Stimulated activated naive CD8-positive, alpha-beta T cell treated with anti-CD3 and anti-CD28 coated beads, Interleukin-15, Interleukin-2, amounts not matched to agents 100 ng/mL and 50 ng/mL, for 24 hours (primary cell): ENCODE results near the gene ADSS1.

Experiments used
- H3K27ac Mint-ChIP-seq: one replicate; pipeline ENCODE4 v1.8.0; 2021; ENCODE audit warnings: mild to moderate bottlenecking, mixed read lengths
- H3K27me3 Mint-ChIP-seq: one replicate; pipeline ENCODE4 v1.8.0; 2021; ENCODE audit warnings: mixed read lengths
- H3K36me3 Mint-ChIP-seq: one replicate; pipeline ENCODE4 v1.8.0; 2021; ENCODE audit warnings: low read depth, mixed read lengths
- H3K4me1 Mint-ChIP-seq: one replicate; pipeline ENCODE4 v1.8.0; 2021; ENCODE audit warnings: low read depth, mixed read lengths
- H3K4me3 Mint-ChIP-seq: one replicate; pipeline ENCODE4 v1.8.0; 2021; ENCODE audit warnings: mild to moderate bottlenecking, mixed read lengths
- H3K9me3 Mint-ChIP-seq: one replicate; pipeline ENCODE4 v1.8.0; 2021; ENCODE audit warnings: mixed read lengths

ADSS1 gene

DNA sequence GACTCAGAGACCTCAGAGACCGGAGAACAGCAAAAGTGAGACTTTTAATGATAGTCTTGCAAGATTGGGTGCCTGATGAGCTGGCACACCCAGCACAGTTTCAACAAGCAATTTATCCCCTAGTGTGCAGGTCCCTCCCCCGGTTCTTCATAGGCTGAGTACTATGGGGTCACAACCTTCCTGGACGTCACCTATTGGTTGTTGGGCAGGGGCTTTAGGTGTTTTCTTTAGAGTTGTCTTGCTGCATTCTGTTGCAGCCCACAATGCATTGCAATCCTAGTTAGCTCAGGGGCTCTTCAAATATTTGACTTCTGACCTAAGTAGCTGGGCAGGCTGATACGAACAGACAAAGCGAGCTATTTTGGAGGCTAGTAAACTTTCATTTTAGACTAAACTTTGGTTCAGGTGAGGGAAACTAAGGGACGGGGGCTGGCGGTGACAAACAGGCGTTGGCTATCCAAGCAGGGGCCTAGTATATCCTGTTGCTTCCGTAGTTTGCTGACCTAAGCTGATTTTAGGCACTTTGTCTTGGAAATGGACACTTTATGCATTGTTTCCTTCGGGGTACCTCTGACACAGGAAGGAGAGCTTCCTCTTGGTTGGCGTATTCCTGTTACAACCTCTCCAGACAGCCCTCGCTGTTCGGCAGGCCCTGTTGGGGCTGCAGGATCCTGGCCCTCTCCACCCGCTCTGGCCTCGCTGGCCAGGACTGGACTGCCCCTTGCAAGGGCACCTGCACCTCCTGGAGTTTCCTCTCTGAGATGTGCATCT is 43.0 kb downstream of the ADSS1 start:
- peaks cover 3% of the 10 kb centered on the region for H3K9me3 Mint-ChIP-seq
- peaks cover 10% of the 10 kb centered on the region for H3K4me1 Mint-ChIP-seq
- H3K27me3 Mint-ChIP-seq: no peaks in the 10 kb centered on the region
- no peak overlapping the region for H3K27ac Mint-ChIP-seq
- peaks cover 24% of the 10 kb centered on the region for H3K36me3 Mint-ChIP-seq
- no peak overlapping the region for H3K4me3 Mint-ChIP-seq

GRCh38 chr14:104767634-104767918 is 43.5 kb downstream of the ADSS1 start:
- Mint-ChIP-seq H3K27ac (no peak overlapping the region), H3K36me3 (peaks cover 25% of the 10 kb centered on the region), H3K9me3 (peaks cover 3% of the 10 kb centered on the region), H3K4me3 (no peak overlapping the region), H3K4me1 (peaks cover 10% of the 10 kb centered on the region), H3K27me3 (no peaks in the 10 kb centered on the region)

GRCh38 chr14:104768437-104769323 is 44.7 kb downstream of the ADSS1 start:
- no peak overlapping the region for H3K4me3 Mint-ChIP-seq
- peaks cover 3% of the 10 kb centered on the region for H3K9me3 Mint-ChIP-seq
- peaks cover 30% of the 10 kb centered on the region for H3K36me3 Mint-ChIP-seq
- H3K27ac Mint-ChIP-seq: no peak overlapping the region
- peaks cover 10% of the 10 kb centered on the region for H3K4me1 Mint-ChIP-seq
- H3K27me3 Mint-ChIP-seq: no peaks in the 10 kb centered on the region

DNA sequence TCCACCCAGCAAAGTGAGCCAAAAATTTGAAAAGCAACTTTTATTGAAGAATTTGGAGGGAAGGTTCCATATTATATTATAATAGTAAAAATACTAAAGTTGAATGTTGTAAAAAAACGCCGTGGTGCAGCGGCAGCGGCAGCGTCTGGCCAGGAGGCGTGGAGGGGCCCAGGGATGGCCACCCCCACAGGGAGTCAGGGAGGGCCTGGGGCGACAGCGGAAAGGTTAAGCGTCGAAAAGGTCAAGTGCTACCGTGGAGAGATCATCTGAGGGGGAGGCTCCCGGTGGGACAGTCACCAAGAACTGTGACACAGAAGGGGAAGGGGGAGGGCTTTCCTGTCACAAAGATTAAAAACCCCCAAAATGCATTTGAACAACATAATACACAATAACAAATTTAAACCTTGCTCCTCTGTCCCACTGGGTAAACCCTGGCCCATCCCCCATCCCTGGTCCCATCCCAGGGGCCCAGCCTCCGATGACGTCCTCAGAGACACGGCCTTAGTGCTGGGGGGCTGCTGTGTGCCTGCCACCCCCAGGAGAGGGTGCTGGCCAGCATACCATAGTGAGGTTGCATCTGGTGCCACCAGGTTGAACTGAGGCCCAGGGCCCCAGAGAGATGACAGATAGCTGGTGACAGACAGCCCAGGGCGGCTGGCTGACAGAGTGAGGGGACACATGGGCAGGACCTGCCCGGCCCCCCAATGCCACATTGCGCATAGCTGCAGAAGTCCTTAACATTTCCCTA is 45.5 kb downstream of the ADSS1 start:
- H3K27me3 Mint-ChIP-seq: no peaks in the 10 kb centered on the region
- peaks cover 30% of the 10 kb centered on the region for H3K36me3 Mint-ChIP-seq
- peaks cover 10% of the 10 kb centered on the region for H3K4me1 Mint-ChIP-seq
- H3K27ac Mint-ChIP-seq: no peak overlapping the region
- H3K4me3 Mint-ChIP-seq: no peak overlapping the region
- H3K9me3 Mint-ChIP-seq: peaks cover 3% of the 10 kb centered on the region

GRCh38 chr14:104770072-104770579 is 46.1 kb downstream of the ADSS1 start:
- Mint-ChIP-seq H3K27ac (no peak overlapping the region), H3K4me1 (peaks cover 10% of the 10 kb centered on the region)

DNA sequence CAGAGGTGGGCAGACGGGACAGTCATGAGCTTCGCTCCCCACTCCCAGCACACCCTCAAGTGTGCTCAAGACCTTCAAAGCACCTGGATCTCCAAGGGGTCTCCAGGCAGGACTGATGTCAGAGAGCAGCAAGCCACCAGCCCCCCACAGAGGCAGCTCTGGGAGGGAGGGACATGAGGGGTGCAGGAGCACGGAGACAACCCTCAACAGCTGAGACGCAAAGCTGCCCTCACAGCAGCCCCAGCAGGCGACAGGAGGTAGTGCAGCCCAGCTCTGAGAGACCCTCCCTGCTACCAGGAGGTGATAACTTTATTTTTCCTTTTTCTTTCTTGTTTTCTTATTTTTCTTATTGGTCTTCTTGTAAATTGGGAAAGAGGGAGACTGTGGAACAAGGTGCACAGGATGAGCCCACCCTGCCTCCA is 46.8 kb downstream of the ADSS1 start:
- Mint-ChIP-seq H3K4me3 (no peak overlapping the region), H3K27ac (no peak overlapping the region), H3K9me3 (peaks cover 3% of the 10 kb centered on the region), H3K27me3 (no peaks in the 10 kb centered on the region), H3K4me1 (peaks cover 10% of the 10 kb centered on the region), H3K36me3 (peaks cover 30% of the 10 kb centered on the region)

More at GRCh38 chr14:104770072-104770579, 46.1 kb downstream of the ADSS1 start:
- Mint-ChIP-seq H3K9me3 (peaks cover 3% of the 10 kb centered on the region), H3K36me3 (peaks cover 30% of the 10 kb centered on the region), H3K4me3 (no peak overlapping the region), H3K27me3 (no peaks in the 10 kb centered on the region)

GRCh38 chr14:104771374-104771773 is 47.3 kb downstream of the ADSS1 start:
- Mint-ChIP-seq H3K9me3 (peaks cover 3% of the 10 kb centered on the region), H3K4me3 (no peak overlapping the region), H3K27ac (no peak overlapping the region), H3K27me3 (no peaks in the 10 kb centered on the region), H3K4me1 (peaks cover 10% of the 10 kb centered on the region), H3K36me3 (peaks cover 30% of the 10 kb centered on the region)

DNA sequence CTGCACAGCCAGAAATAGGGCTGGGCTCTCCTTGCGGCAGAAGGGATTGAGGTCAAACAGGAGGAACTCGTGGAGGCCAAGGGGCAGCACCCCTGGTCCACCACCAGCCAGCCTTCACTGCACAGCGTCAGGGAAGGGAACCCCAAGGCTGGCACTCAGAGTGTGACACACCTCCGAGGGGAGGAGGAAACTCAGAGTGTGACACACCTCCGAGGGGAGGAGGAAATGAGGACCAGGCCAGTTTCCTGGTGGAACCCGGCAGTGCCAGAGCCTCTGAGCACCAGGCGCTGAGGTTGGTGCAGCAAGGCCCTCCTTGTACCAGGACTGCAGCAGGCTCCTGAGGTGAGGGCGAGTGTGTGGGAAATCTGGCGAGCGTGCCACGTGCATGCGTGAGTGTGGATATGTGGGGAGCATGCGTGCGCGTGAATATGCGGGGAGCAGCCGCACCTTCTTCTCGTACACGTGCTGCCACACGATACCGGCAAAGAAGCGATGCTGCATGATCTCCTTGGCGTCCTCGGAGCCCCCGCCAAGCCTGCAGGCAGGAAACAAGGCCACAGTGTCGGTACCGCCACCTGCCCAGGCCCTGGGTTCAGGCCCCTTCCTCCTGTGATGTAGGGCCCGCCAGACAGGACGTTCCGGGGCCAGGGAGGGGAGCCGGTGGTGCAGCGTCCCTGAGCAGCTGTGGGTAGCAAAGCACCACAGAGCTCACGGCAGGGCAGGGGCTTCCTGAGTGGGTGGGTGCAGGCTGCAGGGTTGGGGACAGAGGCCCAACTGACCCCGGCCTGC is 48.1 kb downstream of the ADSS1 start:
- H3K36me3 Mint-ChIP-seq: peaks cover 30% of the 10 kb centered on the region
- H3K27me3 Mint-ChIP-seq: no peaks in the 10 kb centered on the region
- H3K9me3 Mint-ChIP-seq: peaks cover 3% of the 10 kb centered on the region
- H3K27ac Mint-ChIP-seq: no peak overlapping the region
- peaks cover 10% of the 10 kb centered on the region for H3K4me1 Mint-ChIP-seq
- no peak overlapping the region for H3K4me3 Mint-ChIP-seq

DNA sequence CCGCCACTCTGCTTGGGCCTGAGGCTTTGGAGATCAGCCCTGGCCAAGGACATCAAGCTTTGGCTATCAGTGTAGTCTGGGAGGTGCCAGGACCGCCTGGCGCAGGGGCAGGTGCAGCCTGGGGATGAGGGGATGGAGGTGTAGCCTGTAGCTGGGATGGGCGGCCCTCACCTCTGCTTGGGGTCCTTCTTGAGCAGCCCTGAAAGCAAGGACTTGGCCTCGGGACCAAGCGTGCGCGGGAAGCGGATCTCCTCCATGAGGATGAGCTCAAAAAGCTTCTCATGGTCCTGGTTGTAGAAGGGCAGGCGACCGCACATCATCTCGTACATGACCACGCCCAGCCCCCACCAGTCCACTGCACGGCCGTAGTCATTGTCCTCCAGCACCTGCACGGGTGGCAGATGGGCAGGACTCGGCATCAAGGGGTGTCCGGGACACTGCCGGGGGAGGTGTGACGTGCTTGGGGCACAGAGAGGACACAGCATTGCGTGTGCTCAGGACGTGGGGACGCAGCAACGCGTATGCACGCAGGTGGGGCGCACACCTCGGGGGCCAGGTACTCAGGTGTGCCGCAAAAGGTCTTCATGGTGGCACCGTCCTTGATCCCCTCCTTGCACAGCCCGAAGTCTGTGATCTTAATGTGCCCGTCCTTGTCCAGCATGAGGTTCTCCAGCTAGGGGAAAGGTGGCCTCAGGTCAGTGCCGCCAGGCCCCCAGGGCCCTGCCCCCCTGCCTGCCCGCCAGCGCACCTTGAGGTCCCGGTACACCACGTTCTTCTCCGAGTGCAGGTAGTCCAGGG is 48.9 kb downstream of the ADSS1 start:
- Mint-ChIP-seq H3K4me3 (no peak overlapping the region), H3K27ac (no peak overlapping the region), H3K4me1 (peaks cover 10% of the 10 kb centered on the region), H3K27me3 (no peaks in the 10 kb centered on the region), H3K36me3 (peaks cover 30% of the 10 kb centered on the region), H3K9me3 (peaks cover 3% of the 10 kb centered on the region)

- H3K27me3 Mint-ChIP-seq: no peaks in the 10 kb centered on the region
- H3K4me1 Mint-ChIP-seq: peaks cover 10% of the 10 kb centered on the region
- no peak overlapping the region for H3K4me3 Mint-ChIP-seq
- no peak overlapping the region for H3K27ac Mint-ChIP-seq
- H3K9me3 Mint-ChIP-seq: peaks cover 3% of the 10 kb centered on the region
- peaks cover 30% of the 10 kb centered on the region for H3K36me3 Mint-ChIP-seq
These were observed 49.8 kb downstream of the ADSS1 start for GRCh38 chr14:104773505-104774452.

- peaks cover 3% of the 10 kb centered on the region for H3K9me3 Mint-ChIP-seq
- no peak overlapping the region for H3K27ac Mint-ChIP-seq
- no peaks in the 10 kb centered on the region for H3K27me3 Mint-ChIP-seq
- peaks cover 4% of the 10 kb centered on the region for H3K4me1 Mint-ChIP-seq
- H3K4me3 Mint-ChIP-seq: no peak overlapping the region
- peaks cover 30% of the 10 kb centered on the region for H3K36me3 Mint-ChIP-seq
These were observed 50.5 kb downstream of the ADSS1 start for GRCh38 chr14:104774453-104775072.

GRCh38 chr14:104775073-104775489 is 51.1 kb downstream of the ADSS1 start:
- H3K27ac Mint-ChIP-seq: no peak overlapping the region

More at GRCh38 chr14:104775073-104775489, 51.1 kb downstream of the ADSS1 start:
- no peaks in the 10 kb centered on the region for H3K4me1 Mint-ChIP-seq
- peaks cover 3% of the 10 kb centered on the region for H3K9me3 Mint-ChIP-seq
- no peaks in the 10 kb centered on the region for H3K27me3 Mint-ChIP-seq
- peaks cover 26% of the 10 kb centered on the region for H3K36me3 Mint-ChIP-seq
- H3K4me3 Mint-ChIP-seq: no peak overlapping the region
